ENCODE data around the gene WNT7B. TPM values are rescaled to one million over a fixed set of nuclear protein-coding genes. Genes with fewer than 3 reads are reported as not detected.

Gene WNT7B
- total and polyA plus RNA-seq, 2 experiments from 2014 or later: 0.10 TPM; not detected in 1

DNA sequence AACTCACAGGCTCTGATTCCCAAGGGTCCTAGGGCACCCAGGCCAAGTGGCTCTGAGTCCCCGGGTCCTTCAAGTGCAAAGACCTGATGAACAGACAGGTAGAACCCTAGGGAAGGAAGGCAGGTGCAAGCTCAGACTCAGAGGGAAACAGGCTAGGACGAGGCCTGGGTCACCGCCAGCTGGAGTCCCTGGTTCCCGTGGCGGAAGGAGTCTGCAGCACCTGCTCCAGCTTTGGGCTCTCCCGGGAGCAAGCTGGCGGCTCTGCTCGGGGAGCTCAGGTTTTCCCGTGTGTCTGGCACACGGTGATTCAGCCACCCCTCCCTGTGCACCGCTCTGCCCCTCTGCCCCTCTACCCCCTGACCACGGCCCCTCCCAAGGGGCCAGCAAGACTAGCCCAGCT is 59.8 kb downstream of the WNT7B start:
- Histone ChIP-seq H3K4me2 (no peak overlapping the region), H3K9me2 (ENCODE audit: insufficient read depth) (no peaks in the 10 kb centered on the region), H2AFZ (no peak overlapping the region), H4K20me1 (replicated peaks; ENCODE audit: insufficient read depth) (no peaks in the 10 kb centered on the region), H3K79me2 (replicated peaks; ENCODE audit: insufficient read depth) (no peaks in the 10 kb centered on the region), H3F3A (replicated peaks; ENCODE audit: low read depth) (no peaks in the 10 kb centered on the region), H3K4me3 (no peak overlapping the region), H3K27ac (ENCODE audit: low read depth) (no peak overlapping the region), H3K27me3 (ENCODE audit: insufficient read depth) (no peaks in the 10 kb centered on the region), H3K36me3 (ENCODE audit: insufficient read depth) (no peaks in the 10 kb centered on the region), H3K4me1 (ENCODE audit: insufficient read depth) (no peaks in the 10 kb centered on the region)
- Mint-ChIP-seq H3K4me1 (no peaks in the 10 kb centered on the region; the same call in 2 of the 3 replicates), H3K27me3 (ENCODE audit: insufficient read depth, low read depth, poor library complexity) (peaks cover 9% of the 10 kb centered on the region), H3K4me3 (no peak overlapping the region), H3K36me3 (ENCODE audit: low read depth) (no peaks in the 10 kb centered on the region), H3K9me3 (no peaks in the 10 kb centered on the region; the same call in 1 of the 3 replicates), H3K27ac (no peak overlapping the region)
- TF ChIP-seq ZNF331 (CRISPR knock-in tag; IDR thresholded peaks at IDR 0.05; ENCODE audit: low read depth) (no peak), EZH2phosphoT487 (IDR thresholded peaks at IDR 0.05; ENCODE audit: unreplicated experiment) (no peak), ZNF114 (CRISPR knock-in tag; IDR thresholded peaks at IDR 0.05) (no peak), POLR2AphosphoS5 (IDR thresholded peaks at IDR 0.05; ENCODE audit: low read depth) (no peak), ZNF462 (CRISPR knock-in tag; IDR thresholded peaks at IDR 0.05) (no peak), EZH2 (IDR thresholded peaks at IDR 0.05; ENCODE audit: low read depth, unreplicated experiment) (no peak)
- TF ChIP-seq, protein P1, sequence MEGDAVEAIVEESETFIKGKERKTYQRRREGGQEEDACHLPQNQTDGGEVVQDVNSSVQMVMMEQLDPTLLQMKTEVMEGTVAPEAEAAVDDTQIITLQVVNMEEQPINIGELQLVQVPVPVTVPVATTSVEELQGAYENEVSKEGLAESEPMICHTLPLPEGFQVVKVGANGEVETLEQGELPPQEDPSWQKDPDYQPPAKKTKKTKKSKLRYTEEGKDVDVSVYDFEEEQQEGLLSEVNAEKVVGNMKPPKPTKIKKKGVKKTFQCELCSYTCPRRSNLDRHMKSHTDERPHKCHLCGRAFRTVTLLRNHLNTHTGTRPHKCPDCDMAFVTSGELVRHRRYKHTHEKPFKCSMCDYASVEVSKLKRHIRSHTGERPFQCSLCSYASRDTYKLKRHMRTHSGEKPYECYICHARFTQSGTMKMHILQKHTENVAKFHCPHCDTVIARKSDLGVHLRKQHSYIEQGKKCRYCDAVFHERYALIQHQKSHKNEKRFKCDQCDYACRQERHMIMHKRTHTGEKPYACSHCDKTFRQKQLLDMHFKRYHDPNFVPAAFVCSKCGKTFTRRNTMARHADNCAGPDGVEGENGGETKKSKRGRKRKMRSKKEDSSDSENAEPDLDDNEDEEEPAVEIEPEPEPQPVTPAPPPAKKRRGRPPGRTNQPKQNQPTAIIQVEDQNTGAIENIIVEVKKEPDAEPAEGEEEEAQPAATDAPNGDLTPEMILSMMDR (conservative IDR thresholded peaks at IDR 0.05; ENCODE audit: low read depth in 2 of 2): no peak
- TF ChIP-seq, protein P2, sequence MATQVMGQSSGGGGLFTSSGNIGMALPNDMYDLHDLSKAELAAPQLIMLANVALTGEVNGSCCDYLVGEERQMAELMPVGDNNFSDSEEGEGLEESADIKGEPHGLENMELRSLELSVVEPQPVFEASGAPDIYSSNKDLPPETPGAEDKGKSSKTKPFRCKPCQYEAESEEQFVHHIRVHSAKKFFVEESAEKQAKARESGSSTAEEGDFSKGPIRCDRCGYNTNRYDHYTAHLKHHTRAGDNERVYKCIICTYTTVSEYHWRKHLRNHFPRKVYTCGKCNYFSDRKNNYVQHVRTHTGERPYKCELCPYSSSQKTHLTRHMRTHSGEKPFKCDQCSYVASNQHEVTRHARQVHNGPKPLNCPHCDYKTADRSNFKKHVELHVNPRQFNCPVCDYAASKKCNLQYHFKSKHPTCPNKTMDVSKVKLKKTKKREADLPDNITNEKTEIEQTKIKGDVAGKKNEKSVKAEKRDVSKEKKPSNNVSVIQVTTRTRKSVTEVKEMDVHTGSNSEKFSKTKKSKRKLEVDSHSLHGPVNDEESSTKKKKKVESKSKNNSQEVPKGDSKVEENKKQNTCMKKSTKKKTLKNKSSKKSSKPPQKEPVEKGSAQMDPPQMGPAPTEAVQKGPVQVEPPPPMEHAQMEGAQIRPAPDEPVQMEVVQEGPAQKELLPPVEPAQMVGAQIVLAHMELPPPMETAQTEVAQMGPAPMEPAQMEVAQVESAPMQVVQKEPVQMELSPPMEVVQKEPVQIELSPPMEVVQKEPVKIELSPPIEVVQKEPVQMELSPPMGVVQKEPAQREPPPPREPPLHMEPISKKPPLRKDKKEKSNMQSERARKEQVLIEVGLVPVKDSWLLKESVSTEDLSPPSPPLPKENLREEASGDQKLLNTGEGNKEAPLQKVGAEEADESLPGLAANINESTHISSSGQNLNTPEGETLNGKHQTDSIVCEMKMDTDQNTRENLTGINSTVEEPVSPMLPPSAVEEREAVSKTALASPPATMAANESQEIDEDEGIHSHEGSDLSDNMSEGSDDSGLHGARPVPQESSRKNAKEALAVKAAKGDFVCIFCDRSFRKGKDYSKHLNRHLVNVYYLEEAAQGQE (IDR thresholded peaks at IDR 0.05; ENCODE audit: unreplicated experiment): no peak
- DNase-seq (ENCODE audit: low spot score): no peak
- ATAC-seq: no peak

All from GM23338 (cell line).